HUES6 (cell line): Measurements from ENCODE around the gene PRKG1.
"Not testable (repeated sequence)": the region's sequence is repeated elsewhere in the genome, so short reads cannot be mapped to it uniquely, and the experiment has no call there.

Source experiments
- H3K27ac ChIP-seq: 2 replicates; pipeline ENCODE4 v1.7.0; 2013; ENCODE audit warnings: low read depth, mild to moderate bottlenecking, low read length, inconsistent platforms
- H3K27me3 ChIP-seq: 2 replicates; pipeline ENCODE4 v1.6.1; 2013; ENCODE audit warnings: low read length; ENCODE audit not compliant: control insufficient read depth, insufficient read depth
- H3K36me3 ChIP-seq: 2 replicates; pipeline ENCODE4 v1.6.1; 2013; ENCODE audit warnings: low read length; ENCODE audit not compliant: control insufficient read depth, insufficient read depth
- H3K4me1 ChIP-seq: 2 replicates; pipeline ENCODE4 v1.6.1; 2013; ENCODE audit warnings: low read length; ENCODE audit not compliant: control insufficient read depth, insufficient read depth
- H3K4me3 ChIP-seq: 2 replicates; pipeline ENCODE4 v1.5.1; 2013; ENCODE audit warnings: low read depth, low read length
- H3K9ac ChIP-seq: one replicate; pipeline ENCODE4 v1.6.1; 2013; ENCODE audit warnings: mild to moderate bottlenecking, low read length
- H3K9me3 ChIP-seq: 2 replicates; pipeline ENCODE4 v1.6.1; 2013; ENCODE audit warnings: low read depth, low read length; ENCODE audit not compliant: control insufficient read depth, insufficient read depth

The PRKG1 gene

GRCh38 chr10:51326174-51326573 lies 251.9 kb downstream of the PRKG1 start:
- Histone ChIP-seq H3K27ac (no peak overlapping the region), H3K4me1 (no peaks in the 10 kb centered on the region), H3K4me3 (no peak overlapping the region)

GRCh38 chr10:51327432-51327831 lies 253.1 kb downstream of the PRKG1 start:
- Histone ChIP-seq H3K4me3 (no peak overlapping the region), H3K9ac (no peak overlapping the region), H3K9me3 (no peaks in the 10 kb centered on the region), H3K36me3 (no peaks in the 10 kb centered on the region), H3K27me3 (no peaks in the 10 kb centered on the region), H3K4me1 (no peaks in the 10 kb centered on the region), H3K27ac (no peak overlapping the region)

More at GRCh38 chr10:51326174-51326573, 251.9 kb downstream of the PRKG1 start:
- Histone ChIP-seq H3K9me3 (no peaks in the 10 kb centered on the region), H3K36me3 (no peaks in the 10 kb centered on the region), H3K27me3 (no peaks in the 10 kb centered on the region), H3K9ac (no peak overlapping the region)

- H3K27ac ChIP-seq: no peak overlapping the region
- H3K27me3 ChIP-seq: no peaks in the 10 kb centered on the region
- H3K4me3 ChIP-seq: no peak overlapping the region
- H3K9me3 ChIP-seq: no peaks in the 10 kb centered on the region
- no peak overlapping the region for H3K9ac ChIP-seq
- no peaks in the 10 kb centered on the region; the same call in 1 of the 2 replicates for H3K4me1 ChIP-seq
- no peaks in the 10 kb centered on the region for H3K36me3 ChIP-seq
These were observed 266.1 kb downstream of the PRKG1 start for GRCh38 chr10:51340366-51340765.

GRCh38 chr10:51340845-51341610 lies 266.7 kb downstream of the PRKG1 start:
- Histone ChIP-seq H3K27me3 (no peaks in the 10 kb centered on the region), H3K27ac (no peak overlapping the region)

GRCh38 chr10:51341745-51342144 lies 267.5 kb downstream of the PRKG1 start:
- not testable (repeated sequence) for H3K4me1 ChIP-seq, H3K36me3 ChIP-seq, H3K9ac ChIP-seq, H3K27ac ChIP-seq, H3K9me3 ChIP-seq, H3K27me3 ChIP-seq, H3K4me3 ChIP-seq

More at GRCh38 chr10:51340845-51341610, 266.7 kb downstream of the PRKG1 start:
- no peaks in the 10 kb centered on the region; the same call in 1 of the 2 replicates for H3K4me1 ChIP-seq
- no peaks in the 10 kb centered on the region for H3K9me3 ChIP-seq
- H3K36me3 ChIP-seq: no peaks in the 10 kb centered on the region
- H3K9ac ChIP-seq: no peak overlapping the region
- H3K4me3 ChIP-seq: no peak overlapping the region

- H3K27me3 ChIP-seq: no peaks in the 10 kb centered on the region
- H3K4me1 ChIP-seq: no peaks in the 10 kb centered on the region; the same call in 1 of the 2 replicates
- H3K36me3 ChIP-seq: no peaks in the 10 kb centered on the region
- H3K9ac ChIP-seq: no peak overlapping the region
- H3K9me3 ChIP-seq: no peaks in the 10 kb centered on the region
- H3K27ac ChIP-seq: no peak overlapping the region
- H3K4me3 ChIP-seq: no peak overlapping the region
These were observed 268.1 kb downstream of the PRKG1 start for GRCh38 chr10:51342381-51342780.

- Histone ChIP-seq H3K4me3 (no peak overlapping the region), H3K4me1 (no peaks in the 10 kb centered on the region; the same call in 1 of the 2 replicates), H3K36me3 (no peaks in the 10 kb centered on the region), H3K9me3 (no peaks in the 10 kb centered on the region), H3K27me3 (no peaks in the 10 kb centered on the region), H3K27ac (no peak overlapping the region), H3K9ac (no peak overlapping the region)
These were observed 269.1 kb downstream of the PRKG1 start for GRCh38 chr10:51343391-51343790.

GRCh38 chr10:51344371-51344770 lies 270.1 kb downstream of the PRKG1 start:
- Histone ChIP-seq H3K27me3 (no peaks in the 10 kb centered on the region), H3K36me3 (no peaks in the 10 kb centered on the region), H3K4me1 (no peaks in the 10 kb centered on the region; the same call in 1 of the 2 replicates), H3K9ac (no peak overlapping the region), H3K9me3 (no peaks in the 10 kb centered on the region), H3K4me3 (no peak overlapping the region), H3K27ac (no peak overlapping the region)

- no peaks in the 10 kb centered on the region for H3K9me3 ChIP-seq
- H3K9ac ChIP-seq: no peak overlapping the region
- no peak overlapping the region for H3K27ac ChIP-seq
- H3K27me3 ChIP-seq: no peaks in the 10 kb centered on the region
- no peak overlapping the region for H3K4me3 ChIP-seq
- no peaks in the 10 kb centered on the region for H3K4me1 ChIP-seq
- no peaks in the 10 kb centered on the region for H3K36me3 ChIP-seq
These were observed 274.3 kb downstream of the PRKG1 start for GRCh38 chr10:51348622-51349021.

- H3K4me1 ChIP-seq: no peaks in the 10 kb centered on the region
- H3K27ac ChIP-seq: no peak overlapping the region
- no peak overlapping the region for H3K9ac ChIP-seq
- H3K9me3 ChIP-seq: no peaks in the 10 kb centered on the region
- no peak overlapping the region for H3K4me3 ChIP-seq
- H3K36me3 ChIP-seq: no peaks in the 10 kb centered on the region
- no peaks in the 10 kb centered on the region for H3K27me3 ChIP-seq
These were observed 282.9 kb downstream of the PRKG1 start for GRCh38 chr10:51357170-51357569.

GRCh38 chr10:51358227-51358626 lies 283.9 kb downstream of the PRKG1 start:
- no peaks in the 10 kb centered on the region for H3K9me3 ChIP-seq
- H3K4me1 ChIP-seq: no peaks in the 10 kb centered on the region
- H3K27ac ChIP-seq: no peak overlapping the region
- H3K27me3 ChIP-seq: no peaks in the 10 kb centered on the region
- H3K9ac ChIP-seq: no peak overlapping the region
- H3K36me3 ChIP-seq: no peaks in the 10 kb centered on the region
- H3K4me3 ChIP-seq: no peak overlapping the region
